ENCODE results near the gene VSTM2B.

VSTM2B gene

DNA sequence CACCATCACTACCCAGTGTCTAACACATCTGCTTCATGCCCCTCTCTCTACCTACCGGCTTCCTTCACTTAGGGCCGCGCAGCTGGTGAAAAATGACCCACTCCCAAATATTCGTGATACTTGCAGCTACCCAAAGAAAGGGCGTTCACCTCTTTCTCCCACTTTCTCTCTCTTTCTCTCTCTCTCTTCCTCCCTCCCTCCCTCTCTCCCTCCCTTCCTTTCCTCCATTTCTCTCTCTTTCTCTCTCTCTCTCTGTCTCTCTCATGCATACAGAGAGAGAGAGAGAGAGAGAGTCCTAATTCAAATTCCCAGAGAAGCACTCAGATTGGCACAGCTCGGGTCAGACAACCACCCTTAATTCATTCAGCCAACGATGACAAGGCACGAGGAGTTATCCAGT, 52.6 kb downstream of the VSTM2B start:
- no peak overlapping the region for H3K4me3 ChIP-seq (ENCODE audit: low read depth, low read length)
- no peak for TF ChIP-seq MAX (IDR thresholded peaks at IDR 0.05; ENCODE audit: low read depth, low read length)
- no peak for TF ChIP-seq POLR2A (IDR thresholded peaks at IDR 0.05; ENCODE audit: extremely low read depth, insufficient read length)
- TF ChIP-seq MYC (IDR thresholded peaks at IDR 0.05; ENCODE audit: low read depth, low read length), result no peak
- TF ChIP-seq CTCF (IDR thresholded peaks at IDR 0.05; ENCODE audit: low read depth, low read length), result no peak
- no peak for DNase-seq (ENCODE audit: low read depth)

- no peak for DNase-seq (ENCODE audit: low read depth)
- TF ChIP-seq CTCF (IDR thresholded peaks at IDR 0.05; ENCODE audit: low read depth, low read length) (no peak), POLR2A (IDR thresholded peaks at IDR 0.05; ENCODE audit: extremely low read depth, insufficient read length) (no peak), MYC (IDR thresholded peaks at IDR 0.05; ENCODE audit: low read depth, low read length) (no peak), MAX (IDR thresholded peaks at IDR 0.05; ENCODE audit: low read depth, low read length) (no peak)
- H3K4me3 ChIP-seq (ENCODE audit: low read depth, low read length), result no peak overlapping the region
Observed at GRCh38 chr19:29579308-29579910, 53.6 kb downstream of the VSTM2B start.

DNA sequence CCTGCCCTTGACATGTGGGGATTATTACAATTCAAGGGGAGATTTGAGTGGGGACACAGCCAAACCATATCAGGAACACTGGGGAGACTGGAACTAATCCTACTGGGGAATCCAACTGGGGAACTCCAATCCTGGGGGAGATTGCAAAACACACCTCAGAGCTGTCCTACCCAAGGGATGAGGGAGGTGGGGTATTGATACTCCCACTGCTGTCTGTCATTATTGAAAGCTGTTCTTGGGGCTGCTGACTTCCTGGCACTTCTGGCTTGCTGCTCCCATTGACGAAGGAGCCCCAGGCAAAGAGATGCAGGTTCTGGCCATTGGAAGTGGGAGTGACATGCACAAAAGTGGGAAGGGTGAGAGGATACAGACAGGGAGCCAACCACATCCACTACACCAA, 55.6 kb downstream of the VSTM2B start:
- no peak overlapping the region for H3K4me3 ChIP-seq (ENCODE audit: low read depth, low read length)
- no peak for DNase-seq (ENCODE audit: low read depth)
- TF ChIP-seq MYC (IDR thresholded peaks at IDR 0.05; ENCODE audit: low read depth, low read length), result no peak

GRCh38 chr19:29583196-29583999, 57.6 kb downstream of the VSTM2B start:
- DNase-seq (ENCODE audit: low read depth), result no peak
- TF ChIP-seq MYC (IDR thresholded peaks at IDR 0.05; ENCODE audit: low read depth, low read length) (no peak), MAX (IDR thresholded peaks at IDR 0.05; ENCODE audit: low read depth, low read length) (no peak), CTCF (IDR thresholded peaks at IDR 0.05; ENCODE audit: low read depth, low read length) (no peak), POLR2A (IDR thresholded peaks at IDR 0.05; ENCODE audit: extremely low read depth, insufficient read length) (no peak)
- no peak overlapping the region for H3K4me3 ChIP-seq (ENCODE audit: low read depth, low read length)

GRCh38 chr19:29586401-29586800, 60.6 kb downstream of the VSTM2B start:
- DNase-seq (ENCODE audit: low read depth), result no peak
- TF ChIP-seq CTCF (IDR thresholded peaks at IDR 0.05; ENCODE audit: low read depth, low read length), result no peak
- no peak for TF ChIP-seq MYC (IDR thresholded peaks at IDR 0.05; ENCODE audit: low read depth, low read length)
- no peak for TF ChIP-seq MAX (IDR thresholded peaks at IDR 0.05; ENCODE audit: low read depth, low read length)
- no peak for TF ChIP-seq POLR2A (IDR thresholded peaks at IDR 0.05; ENCODE audit: extremely low read depth, insufficient read length)
- no peak overlapping the region for H3K4me3 ChIP-seq (ENCODE audit: low read depth, low read length)

GRCh38 chr19:29587059-29587458, 61.3 kb downstream of the VSTM2B start:
- TF ChIP-seq MYC (IDR thresholded peaks at IDR 0.05; ENCODE audit: low read depth, low read length) (no peak), MAX (IDR thresholded peaks at IDR 0.05; ENCODE audit: low read depth, low read length) (no peak), POLR2A (IDR thresholded peaks at IDR 0.05; ENCODE audit: extremely low read depth, insufficient read length) (no peak), CTCF (IDR thresholded peaks at IDR 0.05; ENCODE audit: low read depth, low read length) (no peak)
- H3K4me3 ChIP-seq (ENCODE audit: low read depth, low read length), result no peak overlapping the region
- no peak for DNase-seq (ENCODE audit: low read depth)
